ENCODE data around the gene CPLX1. TPM values are rescaled to one million over a fixed set of nuclear protein-coding genes. Genes with fewer than 3 reads are reported as not detected.

The CPLX1 gene
- total RNA-seq, 1 donor from 2014 or later = 0.64 TPM

DNA sequence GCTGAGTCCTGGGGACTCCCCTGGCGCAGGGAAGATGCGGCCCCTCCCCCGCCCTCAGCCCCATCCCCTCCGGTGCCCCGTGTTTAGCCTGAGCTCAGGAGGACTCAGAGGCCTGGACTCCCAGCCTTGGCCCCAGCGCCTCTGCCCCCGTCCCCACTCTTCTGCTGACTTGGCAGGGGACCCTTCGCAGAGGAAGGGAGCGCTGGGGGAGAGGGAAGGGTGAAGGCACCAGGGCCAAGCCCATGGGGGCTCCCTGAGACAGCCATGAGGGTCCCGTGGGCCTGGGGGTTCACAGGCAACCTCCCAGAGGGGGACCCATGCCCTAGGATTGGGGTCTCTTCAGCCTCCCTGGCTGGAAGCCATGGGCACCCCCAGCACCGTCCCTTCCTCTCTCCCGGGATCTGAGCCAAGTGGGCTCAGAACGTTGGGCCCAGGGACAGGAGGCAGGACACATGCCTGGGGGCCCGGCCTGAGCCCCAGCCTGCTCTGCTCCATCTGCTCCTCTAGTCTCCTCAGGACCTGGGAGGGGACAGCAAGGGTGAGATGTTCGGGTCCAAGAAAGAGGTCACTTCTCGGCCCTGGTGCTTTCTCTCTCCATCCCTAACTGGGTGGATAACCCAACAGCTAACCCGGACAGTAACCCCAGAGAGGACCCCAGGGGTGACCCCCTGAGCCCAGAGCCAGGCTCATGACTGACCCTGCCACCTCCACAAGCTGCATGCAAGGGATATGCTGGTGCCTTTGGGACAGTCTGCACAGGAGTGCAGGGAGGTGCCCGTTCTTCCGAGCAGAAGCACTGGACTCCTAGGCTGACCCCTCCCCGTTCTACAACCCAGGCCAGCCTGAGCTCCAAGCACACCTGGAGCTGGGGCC is 1.5 kb upstream of the CPLX1 start:
- no peaks in the 10 kb centered on the region for H3K9me3 Mint-ChIP-seq
- no peak overlapping the region for H3K27ac Mint-ChIP-seq
- no peak overlapping the region for H3K4me3 Mint-ChIP-seq (ENCODE audit: low read depth)
- H3K36me3 Mint-ChIP-seq (ENCODE audit: low read depth) = no peaks in the 10 kb centered on the region
- DNase-seq (ENCODE audit: low spot score) = no peak
- H3K4me1 Mint-ChIP-seq (ENCODE audit: low read depth) = no peaks in the 10 kb centered on the region
- intact Hi-C loops (cut with micrococcal nuclease) = no loop called here
- peaks cover 24% of the 10 kb centered on the region for H3K27me3 Mint-ChIP-seq (ENCODE audit: low read depth)

DNA sequence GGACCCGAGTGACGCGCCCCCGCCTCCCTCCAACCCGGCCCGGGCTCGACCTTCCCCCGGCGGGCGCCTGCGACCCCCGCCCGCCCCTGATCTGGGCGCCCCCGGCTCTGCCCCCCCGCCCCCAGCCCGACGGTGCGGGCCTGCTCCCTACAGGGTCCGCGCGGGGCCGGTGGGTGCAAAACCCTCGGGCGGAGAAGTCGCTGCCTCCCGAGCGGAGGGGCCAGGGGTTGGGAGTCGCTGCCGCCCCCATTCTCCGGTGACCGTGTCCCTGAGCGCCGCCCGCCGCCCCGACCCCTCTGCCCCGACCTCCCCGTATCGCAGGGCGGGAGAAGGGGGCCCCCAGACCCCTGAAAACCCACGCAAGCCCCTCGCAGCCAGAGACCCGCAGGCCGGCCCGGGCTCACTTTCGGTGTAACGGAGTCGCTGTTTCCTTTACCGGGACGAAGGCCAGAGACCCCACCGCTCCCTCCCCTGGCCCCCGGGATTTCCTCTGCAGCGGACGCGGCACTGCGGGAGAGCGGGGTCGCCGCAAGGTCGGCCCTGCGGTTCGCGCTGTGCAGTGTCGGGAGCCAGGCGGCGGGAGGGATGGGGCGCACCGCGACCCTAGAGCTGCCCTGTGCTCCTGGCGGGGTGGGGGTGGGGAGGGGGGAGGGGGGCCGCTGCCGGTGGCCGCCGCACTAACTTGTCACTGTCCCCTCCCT is 729 bp upstream of the CPLX1 start:
- intact Hi-C loops (cut with micrococcal nuclease) = no loop called here
- Mint-ChIP-seq H3K4me3 (ENCODE audit: low read depth) (no peak overlapping the region), H3K9me3 (no peaks in the 10 kb centered on the region), H3K36me3 (ENCODE audit: low read depth) (no peaks in the 10 kb centered on the region), H3K27ac (no peak overlapping the region), H3K4me1 (ENCODE audit: low read depth) (no peaks in the 10 kb centered on the region), H3K27me3 (ENCODE audit: low read depth) (peaks cover 30% of the 10 kb centered on the region)
- no peak for DNase-seq (ENCODE audit: low spot score)

DNA sequence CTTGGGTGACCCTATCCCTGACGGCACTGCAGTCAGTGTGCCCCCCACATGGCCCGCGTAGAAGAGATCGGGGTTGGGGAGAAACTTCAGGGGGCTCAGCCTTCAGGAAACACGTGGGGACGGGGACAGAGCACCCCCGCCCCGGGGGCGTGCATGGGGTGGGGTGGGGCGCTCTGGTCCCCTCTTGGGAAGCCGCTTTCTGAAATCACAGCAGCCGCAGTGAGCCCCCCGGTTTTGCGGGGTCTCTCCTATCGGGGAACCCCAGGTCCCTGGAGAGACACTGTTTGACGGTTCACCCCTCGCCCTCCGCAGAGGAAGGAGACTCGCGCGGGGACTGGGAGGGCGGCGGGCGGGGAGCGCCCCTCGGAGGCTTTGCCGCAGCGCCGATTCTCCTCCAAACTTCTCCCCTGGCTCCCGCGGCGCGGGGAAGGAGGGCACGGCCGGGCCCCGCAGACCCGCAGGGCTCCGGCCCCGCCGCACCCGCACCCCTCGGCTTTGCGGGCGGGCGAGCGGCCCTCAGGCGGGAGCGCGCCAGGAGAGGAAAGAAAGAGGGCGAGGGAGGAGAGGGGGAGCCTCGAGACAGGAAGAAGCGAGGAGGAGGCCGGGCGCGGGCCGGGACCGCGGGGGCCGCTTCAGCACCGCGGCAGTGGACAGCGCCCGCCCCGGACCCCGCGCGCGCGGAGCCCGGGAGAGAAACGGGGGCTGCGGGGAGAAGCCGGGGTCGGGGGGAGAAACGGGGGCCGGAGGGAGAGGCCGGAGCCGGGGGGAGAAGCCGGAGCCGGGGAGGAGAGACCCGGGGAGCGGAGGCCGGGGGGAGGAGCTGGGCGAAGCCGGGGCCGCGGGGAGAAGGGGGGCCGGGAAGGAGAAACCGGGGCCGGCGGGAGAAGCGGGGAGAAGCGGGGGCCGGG is 612 bp downstream of the CPLX1 start:
- no peaks in the 10 kb centered on the region for H3K4me1 Mint-ChIP-seq (ENCODE audit: low read depth)
- H3K36me3 Mint-ChIP-seq (ENCODE audit: low read depth) = no peaks in the 10 kb centered on the region
- intact Hi-C loops (cut with micrococcal nuclease) = no loop called here
- H3K27ac Mint-ChIP-seq = no peak overlapping the region
- no peaks in the 10 kb centered on the region for H3K9me3 Mint-ChIP-seq
- no peak for DNase-seq (ENCODE audit: low spot score)
- H3K27me3 Mint-ChIP-seq (ENCODE audit: low read depth) = peaks cover 30% of the 10 kb centered on the region
- no peak overlapping the region for H3K4me3 Mint-ChIP-seq (ENCODE audit: low read depth)

DNA sequence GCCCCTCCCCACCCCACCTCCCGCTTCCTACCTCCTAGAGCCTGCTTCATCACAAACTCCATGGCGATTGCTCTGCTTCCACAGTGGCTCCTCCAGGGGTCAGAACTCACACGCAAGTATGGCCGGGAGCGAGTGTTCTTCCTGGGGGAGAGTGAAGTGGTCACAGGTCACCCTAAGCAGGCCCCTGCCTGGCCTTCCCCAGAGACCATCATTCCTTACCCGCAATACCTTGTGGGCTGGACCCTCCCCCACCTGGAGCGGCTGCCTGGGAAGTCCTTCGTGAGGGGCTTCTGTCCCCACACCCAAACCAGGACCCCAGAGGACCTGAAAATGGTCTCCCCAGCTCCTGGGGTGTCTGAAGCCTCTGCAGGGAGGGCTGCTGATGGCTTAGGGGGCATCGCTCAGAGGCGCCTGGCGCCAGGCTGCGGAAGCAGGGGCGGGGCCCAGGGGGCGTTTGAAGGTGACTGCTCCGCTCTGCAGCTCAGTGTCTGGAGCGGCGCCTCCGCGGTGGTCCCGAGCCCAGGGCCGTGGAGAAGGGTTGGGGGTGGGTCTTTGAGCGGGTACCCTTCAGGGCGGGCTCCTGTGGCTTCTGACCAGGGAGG is 1.4 kb downstream of the CPLX1 start:
- H3K9me3 Mint-ChIP-seq = no peaks in the 10 kb centered on the region
- no peak overlapping the region for H3K4me3 Mint-ChIP-seq (ENCODE audit: low read depth)
- intact Hi-C loops (cut with micrococcal nuclease) = no loop called here
- H3K4me1 Mint-ChIP-seq (ENCODE audit: low read depth) = no peaks in the 10 kb centered on the region
- peaks cover 30% of the 10 kb centered on the region for H3K27me3 Mint-ChIP-seq (ENCODE audit: low read depth)
- H3K36me3 Mint-ChIP-seq (ENCODE audit: low read depth) = no peaks in the 10 kb centered on the region
- no peak overlapping the region for H3K27ac Mint-ChIP-seq
- no peak for DNase-seq (ENCODE audit: low spot score)

DNA sequence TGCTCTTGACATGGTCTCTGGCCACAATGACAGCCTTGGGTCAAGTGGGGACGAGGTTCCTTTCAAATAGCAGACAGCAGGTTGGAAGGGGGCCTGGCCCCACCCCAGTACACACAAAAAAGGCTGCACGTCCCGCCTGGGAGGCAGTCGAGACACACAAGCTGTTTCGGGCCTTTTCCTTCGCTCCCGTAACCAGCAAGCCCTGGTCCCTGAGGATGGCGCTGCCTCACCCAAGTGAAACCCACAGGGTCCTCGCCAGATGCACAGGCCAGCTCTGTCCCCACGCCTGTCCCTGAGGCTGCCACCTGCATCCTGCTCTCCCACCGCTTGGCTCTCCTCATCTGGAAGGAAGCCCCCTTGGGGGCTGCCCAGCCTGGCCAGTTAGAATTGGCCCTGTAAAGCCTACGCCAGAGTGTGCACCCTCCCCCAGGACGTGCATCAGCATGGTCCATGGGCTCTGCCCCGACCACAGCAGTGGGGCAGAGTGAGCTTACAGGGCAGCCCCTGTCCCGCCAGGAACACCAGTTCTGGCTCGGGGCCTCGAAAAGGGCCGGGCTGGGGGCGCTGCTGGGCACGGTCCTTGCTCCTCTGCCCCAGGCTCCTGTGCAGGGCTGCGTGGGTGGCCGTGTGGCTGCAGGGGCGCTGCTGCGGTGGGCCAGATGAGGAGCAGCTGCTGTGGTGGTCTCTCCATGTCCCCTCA is 2.0 kb downstream of the CPLX1 start:
- Mint-ChIP-seq H3K27ac (no peak overlapping the region), H3K4me1 (ENCODE audit: low read depth) (no peaks in the 10 kb centered on the region), H3K36me3 (ENCODE audit: low read depth) (no peaks in the 10 kb centered on the region), H3K4me3 (ENCODE audit: low read depth) (no peak overlapping the region), H3K27me3 (ENCODE audit: low read depth) (peaks cover 30% of the 10 kb centered on the region), H3K9me3 (no peaks in the 10 kb centered on the region)
- no peak for DNase-seq (ENCODE audit: low spot score)
- intact Hi-C loops (cut with micrococcal nuclease) = no loop called here

DNA sequence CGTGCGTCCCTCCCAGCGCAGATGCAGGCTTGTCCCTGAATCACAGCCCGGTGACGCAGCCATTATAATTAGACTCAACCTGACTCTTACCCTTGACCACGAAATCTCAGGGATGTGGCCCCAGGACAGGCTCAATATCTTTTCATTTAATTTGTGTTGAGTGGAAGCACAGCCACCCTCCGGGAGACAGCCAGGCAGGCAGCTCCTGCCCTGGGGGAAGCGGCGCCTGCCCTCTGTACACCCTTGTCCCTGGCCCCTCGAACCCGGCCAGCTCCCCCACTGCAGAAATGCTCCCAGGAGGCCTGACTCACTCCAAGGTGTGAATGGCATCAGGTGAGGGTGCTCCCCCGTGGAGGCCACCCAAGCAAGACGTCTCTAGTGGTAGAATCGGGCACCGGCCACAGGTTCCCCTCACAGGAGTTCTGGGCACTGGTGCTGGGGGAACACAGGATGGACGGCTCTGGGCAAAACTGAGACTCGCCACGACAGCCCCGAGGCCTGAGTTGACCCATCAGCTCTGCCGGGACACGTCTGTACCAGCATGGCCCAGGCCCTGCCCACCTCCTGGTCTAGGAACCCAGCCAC is 2.7 kb downstream of the CPLX1 start:
- intact Hi-C loops (cut with micrococcal nuclease) = no loop called here
- H3K9me3 Mint-ChIP-seq = no peaks in the 10 kb centered on the region
- no peak overlapping the region for H3K27ac Mint-ChIP-seq
- no peak for DNase-seq (ENCODE audit: low spot score)
- peaks cover 28% of the 10 kb centered on the region for H3K27me3 Mint-ChIP-seq (ENCODE audit: low read depth)
- H3K4me1 Mint-ChIP-seq (ENCODE audit: low read depth) = no peaks in the 10 kb centered on the region
- H3K36me3 Mint-ChIP-seq (ENCODE audit: low read depth) = no peaks in the 10 kb centered on the region
- no peak overlapping the region for H3K4me3 Mint-ChIP-seq (ENCODE audit: low read depth)

DNA sequence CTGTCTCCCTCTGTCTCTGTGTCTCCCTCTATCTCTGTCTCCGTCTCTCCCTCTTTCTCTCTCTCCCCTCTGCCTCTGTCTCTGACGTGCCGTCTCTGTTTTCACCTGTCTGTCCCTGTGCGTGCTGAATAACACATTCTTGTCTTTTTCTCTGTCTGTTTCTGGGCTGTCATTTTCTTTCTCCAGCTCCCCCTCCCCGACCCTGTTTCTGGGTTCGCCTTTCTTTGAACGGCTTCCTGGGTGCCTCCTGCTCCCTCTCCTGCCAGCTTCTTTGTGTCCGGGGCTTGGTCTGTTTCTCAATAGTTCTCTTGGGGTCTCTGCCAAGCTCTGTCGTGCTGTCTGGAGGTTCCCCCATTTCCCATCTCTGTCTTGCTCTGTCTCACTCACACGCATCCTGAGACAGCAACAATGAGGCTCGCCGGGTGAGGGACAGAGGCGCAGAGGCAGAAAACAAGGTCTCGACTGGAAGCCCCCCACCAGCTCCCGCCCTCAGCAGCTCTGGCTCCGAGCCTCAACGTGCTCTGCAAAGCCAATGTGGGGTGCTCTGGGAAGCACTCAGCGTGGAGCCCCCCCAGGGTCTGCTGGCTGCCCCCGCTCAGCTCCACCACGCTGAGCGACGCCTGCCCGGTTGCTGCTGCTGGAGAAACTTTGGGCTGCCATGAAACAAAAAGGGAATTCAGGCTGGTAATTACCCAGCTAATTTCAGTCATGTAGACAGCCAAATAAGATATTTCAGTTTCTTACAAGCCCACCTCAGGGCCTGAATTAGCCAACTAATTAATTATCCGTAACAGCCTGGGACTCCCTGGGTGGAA is 3.4 kb downstream of the CPLX1 start:
- no peaks in the 10 kb centered on the region for H3K4me1 Mint-ChIP-seq (ENCODE audit: low read depth)
- no peak for DNase-seq (ENCODE audit: low spot score)
- no peak overlapping the region for H3K27ac Mint-ChIP-seq
- no peak overlapping the region for H3K4me3 Mint-ChIP-seq (ENCODE audit: low read depth)
- intact Hi-C loops (cut with micrococcal nuclease) = no loop called here
- H3K27me3 Mint-ChIP-seq (ENCODE audit: low read depth) = peaks cover 23% of the 10 kb centered on the region
- H3K9me3 Mint-ChIP-seq = no peaks in the 10 kb centered on the region
- H3K36me3 Mint-ChIP-seq (ENCODE audit: low read depth) = no peaks in the 10 kb centered on the region

DNA sequence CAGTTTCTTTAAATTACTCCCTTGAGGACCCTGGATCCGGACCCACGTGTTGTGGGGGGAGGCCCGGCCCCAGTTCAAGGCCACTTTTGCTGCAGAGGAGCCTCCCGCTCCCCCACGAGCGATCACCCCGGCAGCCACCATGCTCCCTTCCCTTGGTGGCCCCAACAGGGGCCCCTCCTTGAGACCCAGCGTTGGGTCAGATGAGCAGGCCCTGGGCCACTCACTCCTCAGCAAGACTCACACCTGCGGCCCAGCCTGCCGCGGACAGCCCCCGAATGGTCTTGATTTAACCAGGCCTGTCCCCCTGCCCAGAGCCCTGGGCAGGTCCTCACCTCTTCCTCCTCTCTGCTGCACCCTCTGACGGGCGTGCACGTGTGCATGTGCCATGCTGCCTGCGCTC is 4.3 kb downstream of the CPLX1 start:
- intact Hi-C loops (cut with micrococcal nuclease) = no loop called here
- Mint-ChIP-seq H3K4me3 (ENCODE audit: low read depth) (no peak overlapping the region), H3K9me3 (no peaks in the 10 kb centered on the region), H3K27me3 (ENCODE audit: low read depth) (peaks cover 22% of the 10 kb centered on the region), H3K4me1 (ENCODE audit: low read depth) (no peaks in the 10 kb centered on the region), H3K27ac (no peak overlapping the region), H3K36me3 (ENCODE audit: low read depth) (no peaks in the 10 kb centered on the region)
- DNase-seq (ENCODE audit: low spot score) = no peak

DNA sequence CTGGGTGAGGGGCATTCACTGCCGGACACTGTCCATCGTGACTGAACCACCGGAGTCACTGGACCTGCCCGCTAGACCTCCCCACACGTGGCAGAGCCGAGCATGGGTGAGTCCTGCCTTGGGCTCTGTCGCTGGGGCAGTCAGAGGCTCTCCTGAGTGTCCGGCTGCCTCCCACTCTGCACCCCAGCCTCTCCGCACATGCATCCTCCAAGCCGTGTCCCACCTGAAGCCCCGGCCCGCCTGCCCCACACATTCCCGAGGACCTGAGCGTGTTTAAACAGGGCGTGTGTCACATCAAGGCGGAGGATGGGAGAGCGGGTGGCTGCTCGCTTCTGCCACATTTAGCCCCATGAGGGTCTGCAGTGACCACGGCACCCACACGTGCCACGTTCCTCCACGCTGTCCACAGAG is 4.7 kb downstream of the CPLX1 start:
- H3K4me1 Mint-ChIP-seq (ENCODE audit: low read depth) = no peaks in the 10 kb centered on the region
- no peak for DNase-seq (ENCODE audit: low spot score)
- no peak overlapping the region for H3K4me3 Mint-ChIP-seq (ENCODE audit: low read depth)
- H3K36me3 Mint-ChIP-seq (ENCODE audit: low read depth) = no peaks in the 10 kb centered on the region
- H3K27ac Mint-ChIP-seq = no peak overlapping the region
- H3K27me3 Mint-ChIP-seq (ENCODE audit: low read depth) = peaks cover 24% of the 10 kb centered on the region
- H3K9me3 Mint-ChIP-seq = no peaks in the 10 kb centered on the region
- intact Hi-C loops (cut with micrococcal nuclease) = no loop called here

DNA sequence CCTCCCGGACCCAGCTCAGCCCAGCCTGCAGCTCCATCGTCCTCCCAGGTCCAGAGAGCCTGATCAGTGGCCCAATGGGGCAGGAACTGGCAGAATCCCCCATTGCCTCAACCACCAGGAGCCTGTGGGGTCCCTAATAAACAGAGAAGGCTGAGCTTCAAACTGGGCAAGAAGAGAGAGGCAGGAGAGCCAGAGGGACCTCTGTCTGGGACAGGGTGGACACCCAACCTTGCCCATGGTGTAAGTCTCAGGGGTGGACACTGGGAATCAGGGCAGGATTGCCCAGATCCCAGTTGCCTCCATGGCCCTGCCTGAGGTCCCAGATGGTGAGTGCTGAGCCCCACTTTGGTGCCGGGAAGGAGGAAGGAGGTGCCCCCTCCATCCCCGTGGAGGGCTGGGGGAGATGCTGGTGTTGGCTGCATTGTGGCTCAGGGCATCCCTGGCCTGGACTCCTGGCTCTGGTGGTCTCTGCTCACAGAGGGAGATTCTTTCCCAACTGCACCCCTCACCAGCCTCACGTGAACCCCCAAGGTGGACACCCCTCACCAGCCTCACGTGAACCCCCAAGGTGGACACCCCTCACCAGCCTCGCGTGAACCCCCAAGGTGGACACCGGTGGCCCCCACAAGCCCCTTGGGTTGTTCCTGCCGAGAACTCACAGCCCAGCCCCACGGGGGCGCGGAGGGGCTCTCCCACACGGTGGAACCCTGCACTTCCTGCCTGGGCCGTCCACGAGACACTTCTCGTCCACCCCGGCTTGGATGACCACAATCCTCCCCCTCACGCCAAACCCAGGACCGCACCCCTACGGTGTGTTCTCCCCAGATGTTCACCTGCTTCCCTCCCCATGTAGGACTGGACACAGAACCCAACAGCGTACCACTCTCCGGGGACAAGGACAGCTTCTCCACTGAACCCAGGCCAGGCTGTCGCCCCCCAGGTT is 5.4 kb downstream of the CPLX1 start:
- Mint-ChIP-seq H3K4me3 (ENCODE audit: low read depth) (no peak overlapping the region), H3K27ac (no peak overlapping the region), H3K36me3 (ENCODE audit: low read depth) (no peaks in the 10 kb centered on the region), H3K4me1 (ENCODE audit: low read depth) (no peaks in the 10 kb centered on the region), H3K27me3 (ENCODE audit: low read depth) (peaks cover 26% of the 10 kb centered on the region), H3K9me3 (no peaks in the 10 kb centered on the region)
- intact Hi-C loops (cut with micrococcal nuclease) = no loop called here
- DNase-seq (ENCODE audit: low spot score) = no peak
